ENCODE data around the gene C16orf92. TPM values are rescaled to one million over a fixed set of nuclear protein-coding genes. Genes with fewer than 3 reads are reported as not detected.

C16orf92 gene, protein sequence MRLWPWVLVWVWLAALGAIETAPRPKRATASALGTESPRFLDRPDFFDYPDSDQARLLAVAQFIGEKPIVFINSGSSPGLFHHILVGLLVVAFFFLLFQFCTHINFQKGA
- not detected in 2 replicates for total RNA-seq

GRCh38 chr16:30022887-30023286 lies at the start of gene C16orf92:
TSS of gene C16orf92 (plus strand) at chr16:30023198. CDS start at chr16:30023341, 143 bp downstream.

DNA sequence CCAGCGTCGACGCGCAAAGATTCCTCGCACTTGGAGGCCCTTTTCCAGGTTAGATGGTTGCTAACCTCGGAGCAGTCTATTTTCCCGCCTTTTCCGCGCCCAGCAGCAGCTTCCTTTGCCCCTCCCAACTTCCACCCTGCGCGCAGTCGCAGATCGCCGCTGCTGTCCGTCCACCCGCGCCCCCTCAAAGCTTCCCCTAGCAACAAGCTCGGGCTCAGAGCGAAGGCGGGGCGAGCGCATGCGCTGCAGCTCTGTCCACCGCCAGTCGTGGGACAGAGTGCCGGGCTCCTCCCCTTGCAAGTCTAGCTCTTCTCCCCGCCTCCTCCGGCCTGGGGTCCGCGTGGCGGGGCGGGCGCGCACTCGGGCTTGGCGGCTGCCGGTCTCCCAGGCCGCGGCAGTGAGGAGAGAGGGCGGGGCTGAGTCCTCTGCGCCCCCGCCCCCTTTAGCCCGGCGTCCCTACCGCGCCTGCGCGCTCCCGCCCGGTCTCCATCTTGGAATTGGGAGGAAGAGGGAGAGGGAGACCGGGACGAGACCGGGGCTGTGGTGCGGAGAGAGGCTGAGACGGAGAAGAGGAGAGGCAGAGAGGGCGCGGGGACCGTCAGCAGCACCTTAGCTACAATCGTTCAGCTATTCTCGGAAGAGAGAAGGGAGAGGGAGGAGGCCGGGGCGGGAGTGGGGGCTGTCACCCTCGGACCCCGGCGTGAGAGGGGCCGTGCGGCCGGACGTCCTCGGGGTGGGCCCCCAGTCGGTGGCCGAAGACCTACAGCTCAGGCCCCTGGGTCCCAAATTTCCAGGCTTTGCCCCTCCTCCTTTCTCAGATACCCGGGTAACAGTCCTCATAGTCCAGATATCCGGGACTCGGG lies 49.4 kb upstream of the C16orf92 start, which contains the start of gene TAOK2:
TSS of gene TAOK2 (plus strand) at position 485 of the 863 bp plus-strand sequence. CDS start 3,905 bp downstream, outside the sequence.

DNA sequence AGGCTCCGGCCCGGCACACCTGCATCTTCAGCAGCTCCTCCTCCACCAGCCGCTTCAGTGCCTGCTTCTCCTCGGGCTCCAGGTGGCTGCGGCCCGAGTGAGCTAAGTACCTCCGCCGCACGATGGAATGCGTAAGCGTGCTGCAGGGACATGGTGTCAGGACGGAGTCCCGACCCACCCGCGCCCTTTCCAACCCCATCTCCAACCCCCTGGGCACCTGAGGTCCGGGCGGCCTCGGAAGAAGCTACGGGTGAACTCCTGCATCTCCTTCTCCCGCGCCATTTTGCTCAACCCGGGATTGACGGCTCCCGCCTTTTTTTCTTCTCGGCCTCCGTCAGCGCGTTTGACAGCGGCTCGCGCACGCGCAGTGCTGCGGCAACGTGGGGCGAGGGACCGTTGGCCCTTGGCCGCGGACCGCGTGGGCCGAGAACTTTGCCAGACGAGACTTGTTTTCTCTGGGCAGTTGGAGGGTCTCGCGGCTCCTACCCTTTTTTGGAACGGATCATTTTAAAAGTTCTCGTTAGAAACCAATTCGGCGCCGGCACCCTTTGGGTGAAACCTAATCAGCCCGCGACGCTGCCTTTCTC lies 27.6 kb upstream of the C16orf92 start, which contains the start of gene HIRIP3:
TSS of gene HIRIP3 (minus strand) at position 294 of the 587 bp plus-strand sequence. CDS start at position 282, 12 bp downstream.

GRCh38 chr16:29995911-29996765 lies 26.9 kb upstream of the C16orf92 start, which contains the start of gene INO80E:
TSS of gene INO80E (plus strand) at chr16:29996241. CDS start at chr16:29996311, 70 bp downstream.

DNA sequence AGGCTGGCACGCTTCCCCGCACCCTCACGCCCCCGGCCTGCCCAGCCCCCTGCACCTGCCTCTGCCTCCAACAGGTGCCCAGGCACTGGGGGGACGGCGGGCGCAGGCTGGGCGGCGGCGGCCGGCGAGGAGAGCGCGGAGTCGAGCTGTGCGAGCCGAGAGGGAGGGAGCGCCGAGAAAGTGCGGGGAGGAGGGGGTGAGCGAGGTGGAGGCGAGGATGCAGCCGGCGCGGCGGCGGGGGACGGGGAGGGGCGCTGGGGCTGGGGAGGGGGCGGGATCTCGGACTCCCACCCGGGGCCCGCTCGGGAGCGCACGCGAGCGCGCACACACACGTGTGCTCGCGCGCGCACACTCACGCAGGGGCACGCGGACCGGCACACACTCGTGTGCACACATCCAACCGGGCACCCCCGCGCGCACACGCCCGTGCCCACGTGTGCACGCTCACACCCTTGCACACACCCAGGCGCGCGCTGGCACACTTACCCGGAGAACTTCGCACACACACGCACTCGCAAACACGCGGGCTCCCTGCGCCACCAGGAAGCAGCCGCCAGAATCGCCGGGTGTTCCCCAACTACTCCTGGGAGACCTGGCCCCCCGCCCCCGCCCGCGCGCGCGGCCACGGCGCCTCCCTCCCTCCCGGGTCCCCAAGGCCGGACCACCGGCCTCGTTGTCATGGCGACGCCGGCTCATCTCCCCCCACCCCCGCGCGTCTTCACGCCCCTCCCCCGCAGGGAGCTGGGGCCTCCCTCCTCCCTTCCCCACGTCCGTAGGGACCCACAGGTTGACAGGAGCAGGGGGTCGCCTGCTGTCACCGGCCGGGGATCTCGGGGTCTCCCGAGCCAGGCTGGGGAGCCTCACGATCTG lies 11.9 kb upstream of the C16orf92 start, which contains the start of gene DOC2A:
TSS of gene DOC2A (minus strand) at position 184 of the 870 bp plus-strand sequence. CDS start 805 bp downstream, outside the sequence.

GRCh38 chr16:30030841-30031413 lies 7.9 kb downstream of the C16orf92 start, which contains the start of gene TLCD3B:
TSS of gene TLCD3B (minus strand) at chr16:30031271. CDS start at chr16:30030527, 744 bp downstream.

GRCh38 chr16:30065102-30065942 lies 42.3 kb downstream of the C16orf92 start, which contains the start of gene ALDOA:
TSS of gene ALDOA (plus strand) at chr16:30065760. CDS start at chr16:30066898, 1,138 bp downstream.

Other genes with a start within 250 kb of the C16orf92 start
- not detected in 2 replicates for gene ZG16, start 244.9 kb upstream of the C16orf92 start, total RNA-seq
- 5.5 and 8.0 TPM in 2 replicates for gene KIF22, start 232.4 kb upstream of the C16orf92 start, total RNA-seq
- 106 and 159 TPM in 2 replicates for gene MAZ, start 216.7 kb upstream of the C16orf92 start, total RNA-seq
- 0.92 and 1.3 TPM in 2 replicates for gene PRRT2, start 211.0 kb upstream of the C16orf92 start, total RNA-seq
- 11.2 and 14.2 TPM in 2 replicates for gene PAGR1, start 207.0 kb upstream of the C16orf92 start, total RNA-seq
- gene MVP, start 202.7 kb upstream of the C16orf92 start, total RNA-seq = 338 and 371 TPM in 2 replicates
- gene CDIPT, start 160.0 kb upstream of the C16orf92 start, total RNA-seq = 94.6 and 136 TPM in 2 replicates
- 2.1 and 7.0 TPM in 2 replicates for gene SEZ6L2, start 123.6 kb upstream of the C16orf92 start, total RNA-seq
- gene ASPHD1, start 122.7 kb upstream of the C16orf92 start, total RNA-seq = 7.3 and 10.4 TPM in 2 replicates
- 3.5 and 4.8 TPM in 2 replicates for gene KCTD13, start 97.0 kb upstream of the C16orf92 start, total RNA-seq
- 81.2 and 82.3 TPM in 2 replicates for gene TMEM219, start 61.1 kb upstream of the C16orf92 start, total RNA-seq
- 39.1 and 47.1 TPM in 2 replicates for gene TAOK2, start 49.3 kb upstream of the C16orf92 start, total RNA-seq
- 5.0 and 5.6 TPM in 2 replicates for gene HIRIP3, start 27.6 kb upstream of the C16orf92 start, total RNA-seq
- gene INO80E, start 27.0 kb upstream of the C16orf92 start, total RNA-seq = 11.9 and 15.2 TPM in 2 replicates
- gene DOC2A, start 12.2 kb upstream of the C16orf92 start, total RNA-seq = 0.28 TPM in 1 of 2 replicates, not detected in the other
- 0.09 TPM in 1 of 2 replicates, not detected in the other for gene TLCD3B, start 8.1 kb downstream of the C16orf92 start, total RNA-seq
- gene ALDOA, start 42.6 kb downstream of the C16orf92 start, total RNA-seq = 617 and 861 TPM in 2 replicates
- gene PPP4C, start 52.8 kb downstream of the C16orf92 start, total RNA-seq = 193 and 224 TPM in 2 replicates
- gene TBX6, start 68.7 kb downstream of the C16orf92 start, total RNA-seq = under 0.01 and 0.09 TPM in 2 replicates
- gene YPEL3, start 73.0 kb downstream of the C16orf92 start, total RNA-seq = 6.3 and 10.2 TPM in 2 replicates
- 0.71 and 1.6 TPM in 2 replicates for gene GDPD3, start 90.3 kb downstream of the C16orf92 start, total RNA-seq
- gene MAPK3, start 100.0 kb downstream of the C16orf92 start, total RNA-seq = 28.4 and 41.2 TPM in 2 replicates
- gene CORO1A, start 160.4 kb downstream of the C16orf92 start, total RNA-seq = 0.46 and 0.71 TPM in 2 replicates
- gene BOLA2B, start 170.5 kb downstream of the C16orf92 start, total RNA-seq = 20.8 and 31.1 TPM in 2 replicates
- gene SLX1A, start 170.7 kb downstream of the C16orf92 start, total RNA-seq = 20.9 and 21.2 TPM in 2 replicates
- 2.4 and 3.4 TPM in 2 replicates for gene SULT1A3, start 176.1 kb downstream of the C16orf92 start, total RNA-seq
- gene NPIPB13, start 225.3 kb downstream of the C16orf92 start, total RNA-seq = 0.43 and 1.8 TPM in 2 replicates

All from smooth muscle cell of bladder (primary cell).